HL-60 (cell line): ENCODE data around the gene ATP8A2.

Source experiments
- REST ChIP-seq: IDR thresholded peaks from 2 replicates; pipeline ENCODE4 v1.6.1; 2012; ENCODE audit warnings: low read depth; ENCODE audit not compliant: insufficient replicate concordance
- TF ChIP-seq, protein P1 (sequence below): IDR thresholded peaks from one replicate; pipeline ENCODE4 v1.5.1; 2011; ENCODE audit warnings: low read length, control low read depth, inconsistent platforms; ENCODE audit not compliant: insufficient read depth

GRCh38 chr13:25977216-25977615 lies 605.4 kb downstream of the ATP8A2 start:
- TF ChIP-seq, protein P1, sequence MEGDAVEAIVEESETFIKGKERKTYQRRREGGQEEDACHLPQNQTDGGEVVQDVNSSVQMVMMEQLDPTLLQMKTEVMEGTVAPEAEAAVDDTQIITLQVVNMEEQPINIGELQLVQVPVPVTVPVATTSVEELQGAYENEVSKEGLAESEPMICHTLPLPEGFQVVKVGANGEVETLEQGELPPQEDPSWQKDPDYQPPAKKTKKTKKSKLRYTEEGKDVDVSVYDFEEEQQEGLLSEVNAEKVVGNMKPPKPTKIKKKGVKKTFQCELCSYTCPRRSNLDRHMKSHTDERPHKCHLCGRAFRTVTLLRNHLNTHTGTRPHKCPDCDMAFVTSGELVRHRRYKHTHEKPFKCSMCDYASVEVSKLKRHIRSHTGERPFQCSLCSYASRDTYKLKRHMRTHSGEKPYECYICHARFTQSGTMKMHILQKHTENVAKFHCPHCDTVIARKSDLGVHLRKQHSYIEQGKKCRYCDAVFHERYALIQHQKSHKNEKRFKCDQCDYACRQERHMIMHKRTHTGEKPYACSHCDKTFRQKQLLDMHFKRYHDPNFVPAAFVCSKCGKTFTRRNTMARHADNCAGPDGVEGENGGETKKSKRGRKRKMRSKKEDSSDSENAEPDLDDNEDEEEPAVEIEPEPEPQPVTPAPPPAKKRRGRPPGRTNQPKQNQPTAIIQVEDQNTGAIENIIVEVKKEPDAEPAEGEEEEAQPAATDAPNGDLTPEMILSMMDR, result no peak
- TF ChIP-seq REST, result no peak
